HEK293T (cell line): Measurements from ENCODE around the gene PLEK.

ENCODE experiments used
- CTBP1 ChIP-seq: fragments of 450-650 bp; IDR thresholded peaks from 2 replicates; pipeline ENCODE4 v1.6.1; 2016; ENCODE audit warnings: borderline replicate concordance
- SP1 ChIP-seq: fragments of 450-650 bp; IDR thresholded peaks from 2 replicates; pipeline ENCODE4 v1.6.1; 2017

GRCh38 chr2:68425503-68425902 lies 60.4 kb downstream of the PLEK start:
- TF ChIP-seq SP1: no peak
- no peak for TF ChIP-seq CTBP1
